Measurements from ENCODE around the gene ARHGAP21. TPM values are rescaled to one million over a fixed set of nuclear protein-coding genes. Genes with fewer than 3 reads are reported as not detected.

The ARHGAP21 gene
- total and polyA plus RNA-seq, 2 experiments from 2014 or later: 28.7 to 176 TPM

DNA sequence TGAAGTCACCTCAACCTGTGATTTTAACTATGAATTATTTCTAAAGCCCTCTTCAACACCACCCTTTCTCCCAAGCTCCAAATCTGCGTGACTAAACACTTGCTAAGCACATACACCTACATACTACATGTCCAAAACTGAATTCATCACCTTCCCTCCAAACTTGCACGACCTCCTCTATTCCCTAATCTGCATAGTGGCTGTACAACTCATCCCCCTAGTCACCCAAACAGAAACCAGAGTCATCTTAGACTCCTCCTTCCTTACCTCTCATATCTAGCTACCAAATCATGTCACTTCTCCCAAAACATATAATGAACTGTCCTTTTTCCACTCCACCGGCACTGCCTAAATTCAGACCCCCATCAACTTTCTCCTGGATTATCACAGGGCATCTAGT is 16.2 kb downstream of the ARHGAP21 start:
- Histone ChIP-seq H2AFZ (no peak overlapping the region), H3K79me2 (ENCODE audit: insufficient read depth) (peaks cover 98% of the 10 kb centered on the region), H3K4me1 (ENCODE audit: insufficient read depth) (peaks cover 53% of the 10 kb centered on the region), H3K27me3 (replicated peaks; ENCODE audit: insufficient read depth) (no peaks in the 10 kb centered on the region), H3K36me3 (ENCODE audit: low read depth) (no peaks in the 10 kb centered on the region), H3K4me2 (ENCODE audit: unreplicated experiment) (no peak overlapping the region), H3K9ac (no peak overlapping the region), H3F3A (ENCODE audit: insufficient read depth) (peaks cover 48% of the 10 kb centered on the region), H3K9me3 (ENCODE audit: low read depth) (no peaks in the 10 kb centered on the region), H3K4me3 (no peak overlapping the region), H3K27ac (peak overlapping the region; percentile 85), H3K9me2 (ENCODE audit: insufficient read depth) (no peaks in the 10 kb centered on the region), H4K20me1 (ENCODE audit: insufficient read depth) (peaks cover 16% of the 10 kb centered on the region; the same call in 1 of the 2 replicates)
- WGBS, 2 experiments (ENCODE audit: low coverage in 1 of 2, low lambda C conversion rate in 2 of 2, missing lambda C conversion rate in 2 of 2): 61 to 67% methylated on average over 3 of the region's 3 CpGs
- peak; percentile 22 for DNase-seq
- in situ Hi-C loops (cut with MboI): no loop called here
- TF ChIP-seq EZH2phosphoT487 (IDR thresholded peaks at IDR 0.05; ENCODE audit: insufficient read depth, low read depth) (no peak), EZH2 (IDR thresholded peaks at IDR 0.05; ENCODE audit: insufficient read depth, poor library complexity, severe bottlenecking) (no peak)

DNA sequence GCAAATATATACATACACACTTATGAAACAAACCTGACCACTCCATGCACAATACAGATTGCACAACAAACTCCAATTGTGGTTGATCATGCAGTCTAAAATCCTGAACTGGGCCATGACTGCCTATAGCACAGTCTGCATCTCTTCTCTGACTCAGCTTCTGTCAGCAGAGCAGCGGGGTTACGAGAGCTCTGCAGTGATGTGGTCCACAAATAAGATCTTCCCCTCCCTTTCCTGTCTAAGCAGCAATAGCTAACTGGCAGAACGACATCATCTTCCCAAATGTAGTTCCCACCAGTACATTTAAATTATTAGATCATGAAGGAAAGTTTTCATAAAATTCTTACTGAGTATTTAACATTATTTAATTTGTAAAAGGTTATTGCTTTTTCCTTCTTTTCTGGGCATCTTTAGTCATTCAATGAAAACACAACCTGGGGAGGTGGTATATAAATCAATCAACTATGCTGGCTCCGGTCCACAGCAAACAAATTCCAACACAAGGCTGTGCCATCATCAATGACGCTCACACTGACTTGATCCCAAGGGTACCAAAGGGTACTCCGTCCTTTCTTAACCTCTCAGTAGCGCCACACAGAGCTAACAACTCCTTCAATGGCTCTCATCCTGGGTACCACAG is 17.1 kb downstream of the ARHGAP21 start:
- WGBS, 2 experiments (ENCODE audit: low coverage in 1 of 2, low lambda C conversion rate in 2 of 2, missing lambda C conversion rate in 2 of 2): 44% methylated on average over 7 of the region's 7 CpGs
- H3K9me3 ChIP-seq (ENCODE audit: low read depth): no peaks in the 10 kb centered on the region
- no peaks in the 10 kb centered on the region for H3K27me3 ChIP-seq (replicated peaks; ENCODE audit: insufficient read depth)
- in situ Hi-C loops (cut with MboI): no loop called here
- peaks cover 53% of the 10 kb centered on the region for H3K4me1 ChIP-seq (ENCODE audit: insufficient read depth)
- H2AFZ ChIP-seq: no peak overlapping the region
- peak overlapping the region; percentile 85 for H3K27ac ChIP-seq
- peak overlapping the region; percentile 59 for H3K9ac ChIP-seq
- peak; percentile 98 for DNase-seq
- H3K9me2 ChIP-seq (ENCODE audit: insufficient read depth): no peaks in the 10 kb centered on the region
- no peak for TF ChIP-seq EZH2phosphoT487 (IDR thresholded peaks at IDR 0.05; ENCODE audit: insufficient read depth, low read depth)
- TF ChIP-seq EZH2 (IDR thresholded peaks at IDR 0.05; ENCODE audit: insufficient read depth, poor library complexity, severe bottlenecking): no peak
- peaks cover 50% of the 10 kb centered on the region for H3F3A ChIP-seq (ENCODE audit: insufficient read depth)
- H3K36me3 ChIP-seq (ENCODE audit: low read depth): no peaks in the 10 kb centered on the region
- peak overlapping the region; percentile 39 for H3K4me3 ChIP-seq
- H4K20me1 ChIP-seq (ENCODE audit: insufficient read depth): peaks cover 16% of the 10 kb centered on the region; the same call in 1 of the 2 replicates
- peaks cover 98% of the 10 kb centered on the region for H3K79me2 ChIP-seq (ENCODE audit: insufficient read depth)
- peak overlapping the region; percentile 68 for H3K4me2 ChIP-seq (ENCODE audit: unreplicated experiment)

DNA sequence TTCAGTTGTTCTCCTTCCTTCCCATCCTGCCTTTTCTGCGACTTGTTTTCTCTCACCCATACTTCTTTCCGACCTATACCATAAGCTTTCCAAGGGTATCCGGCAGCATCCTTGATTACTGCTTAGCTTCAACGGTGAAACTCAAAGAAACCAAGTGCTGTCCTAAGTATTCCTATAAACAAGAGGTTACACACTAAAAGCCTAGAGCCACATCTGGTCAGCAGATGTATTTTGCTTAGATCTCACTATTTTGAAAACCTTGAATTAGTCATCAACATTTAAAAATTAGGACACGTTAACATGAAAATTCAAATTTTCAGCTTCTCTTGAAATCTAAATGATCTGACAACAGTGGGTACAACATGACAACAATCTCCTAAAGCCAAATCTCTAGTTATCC is 20.0 kb downstream of the ARHGAP21 start:
- Histone ChIP-seq H3K9me3 (ENCODE audit: low read depth) (no peaks in the 10 kb centered on the region), H4K20me1 (ENCODE audit: insufficient read depth) (peaks cover 14% of the 10 kb centered on the region), H3K4me3 (no peak overlapping the region; the same call in 1 of the 2 replicates), H3K36me3 (ENCODE audit: low read depth) (no peaks in the 10 kb centered on the region; the same call in 1 of the 2 replicates), H3K27ac (peak overlapping the region; percentile 85), H2AFZ (no peak overlapping the region), H3K79me2 (ENCODE audit: insufficient read depth) (peaks cover 99% of the 10 kb centered on the region), H3F3A (ENCODE audit: insufficient read depth) (peaks cover 60% of the 10 kb centered on the region), H3K27me3 (replicated peaks; ENCODE audit: insufficient read depth) (no peaks in the 10 kb centered on the region), H3K9ac (peak overlapping the region; percentile 57), H3K4me2 (ENCODE audit: unreplicated experiment) (peak overlapping the region; percentile 80), H3K4me1 (ENCODE audit: insufficient read depth) (peaks cover 60% of the 10 kb centered on the region), H3K9me2 (ENCODE audit: insufficient read depth) (no peaks in the 10 kb centered on the region)
- 26 to 27% methylated on average over 5 of the region's 5 CpGs for WGBS, 2 experiments (ENCODE audit: low coverage in 1 of 2, low lambda C conversion rate in 2 of 2, missing lambda C conversion rate in 2 of 2)
- TF ChIP-seq EZH2phosphoT487 (IDR thresholded peaks at IDR 0.05; ENCODE audit: insufficient read depth, low read depth) (no peak), EZH2 (IDR thresholded peaks at IDR 0.05; ENCODE audit: insufficient read depth, poor library complexity, severe bottlenecking) (no peak)
- in situ Hi-C loops (cut with MboI): no loop called here
- peak; percentile 86 for DNase-seq

- TF ChIP-seq EZH2phosphoT487 (IDR thresholded peaks at IDR 0.05; ENCODE audit: insufficient read depth, low read depth) (no peak), EZH2 (IDR thresholded peaks at IDR 0.05; ENCODE audit: insufficient read depth, poor library complexity, severe bottlenecking) (no peak)
- Histone ChIP-seq H3K27ac (no peak overlapping the region), H3F3A (ENCODE audit: insufficient read depth) (peaks cover 45% of the 10 kb centered on the region), H3K4me1 (ENCODE audit: insufficient read depth) (peaks cover 51% of the 10 kb centered on the region), H3K27me3 (replicated peaks; ENCODE audit: insufficient read depth) (no peaks in the 10 kb centered on the region), H2AFZ (no peak overlapping the region), H3K36me3 (ENCODE audit: low read depth) (no peaks in the 10 kb centered on the region; the same call in 1 of the 2 replicates), H3K4me2 (ENCODE audit: unreplicated experiment) (peak overlapping the region; percentile 8), H3K79me2 (ENCODE audit: insufficient read depth) (peaks cover 99% of the 10 kb centered on the region), H3K9me3 (ENCODE audit: low read depth) (no peaks in the 10 kb centered on the region), H4K20me1 (ENCODE audit: insufficient read depth) (peaks cover 23% of the 10 kb centered on the region), H3K9ac (no peak overlapping the region), H3K9me2 (ENCODE audit: insufficient read depth) (no peaks in the 10 kb centered on the region), H3K4me3 (no peak overlapping the region)
- in situ Hi-C loops (cut with MboI): no loop called here
- DNase-seq: no peak
- 85 to 89% methylated on average over 3 of the region's 3 CpGs for WGBS, 2 experiments (ENCODE audit: low coverage in 1 of 2, low lambda C conversion rate in 2 of 2, missing lambda C conversion rate in 2 of 2)
Observed at GRCh38 chr10:24701447-24701846, 22.2 kb downstream of the ARHGAP21 start.

All from GM23248 (cell line).